Pancreas (tissue), 10 donors: ENCODE data around the gene CDYL2. TPM values are rescaled to one million over a fixed set of nuclear protein-coding genes. Genes with fewer than 3 reads are reported as not detected.

ENCODE experiments used
- ATAC-seq, 4 donors: fragments of 200-7000 bp; cut with Tn5 transposase; one replicate each; pipeline versions ENCODE4 v1.8.0 to v1.9.1; 2020; ENCODE audit warnings: mild to moderate bottlenecking in 4 of 4, moderate library complexity in 4 of 4
- DNase-seq, 6 donors: peaks; one replicate each; pipeline ENCODE4 v3.0.0-alpha.2; 2020
- FAIRE-seq: peaks from 2 replicates; lab custom pipeline; 2012; peaks lifted over from hg19 to GRCh38; lab: Jason Lieb, UNC
- H3K27ac ChIP-seq, 4 donors: fragments of 200-600 bp; sonication (generic); 1 replicate in 3 of 4; 2 replicates in 1 of 4; pipeline versions ENCODE4 v1.5.0 to v1.8.0; 2020
- H3K27me3 ChIP-seq, 4 donors: fragments of 200-600 bp; one replicate each; pipeline ENCODE4 v1.8.0; 2021
- H3K36me3 ChIP-seq, 3 donors: fragments of 200-600 bp; sonication (generic) in 1 of 3; one replicate each; pipeline versions ENCODE4 v1.5.0 to v1.8.0; 2020 to 2021
- H3K4me1 ChIP-seq, 3 donors: fragments of 200-600 bp; one replicate each; pipeline ENCODE4 v1.8.0; 2021
- H3K4me3 ChIP-seq, 4 donors: fragments of 200-600 bp; sonication (generic) in 2 of 4; one replicate each; pipeline versions ENCODE4 v1.5.0 to v1.8.0; 2020 to 2021
- H3K9me3 ChIP-seq, 4 donors: fragments of 200-600 bp; one replicate each; pipeline ENCODE4 v1.8.0; 2021
- WGBS, 2 donors: extraction: QIAGEN DNeasy Blood & Tissue Kit; methylation state at CpG; one replicate each; pipeline ENCODE4 v1.1.7; 2013; 5-methylcytosine and 5-hydroxymethylcytosine counted together
- intact Hi-C, 3 donors: fragments of 100-400 bp; cut with DNase I; formaldehyde crosslinking; loops; one replicate each; pipeline versions ENCODE4 v1.11.1 to v1.14.2; 2022
- polyA plus RNA-seq, 2 donors: library from polyadenylated mRNA; stranded (reverse); fragments of 200-250 nt; gene quantifications; one replicate each; pipeline ENCODE4 v1.2.3, GENCODE V29; 2013
- total RNA-seq, 6 donors: library from RNA; stranded (reverse); fragmentation: NEBNext Ultra II Directional in 4 of 6; extraction: Animal tissue kit (Norgen Biotek cat#: 25700) in 4 of 6; gene quantifications; one replicate each; pipeline versions ENCODE4 v1.2.1 to v1.2.4, GENCODE V29; 2021 to 2023
- TF ChIP-seq, protein P1 (sequence below), 4 donors: fragments of 200-600 bp; sonication (generic) in 3 of 4; IDR thresholded peaks; one replicate each; pipeline versions ENCODE4 v1.5.0 to v1.8.0; 2021; ENCODE audit warnings: antibody characterized with exemption in 4 of 4
- donor health status: healthy with polysubstance abuse.
- donor health status: DM: no; HTN: no; CAD: no; lungs with moderate emphysema.
- donor health status: DM: no; HTN: no; CAD: no.
- donor health status: control.
- donor health status: control.
- donor health status: Bipolar disorder and iron deficiency.
- donor health status: DM: yes; HTN: yes; CAD: no.
- donor health status: DM: no; HTN: no; CAD: no.
- donor health status: DM: no; HTN: no; CAD: no.
- donor health status: DM: yes; HTN: yes; CAD: no.

CDYL2 gene
- total and polyA plus RNA-seq, 8 donors, result 0.61 to 7.1 (median 3.1) TPM

DNA sequence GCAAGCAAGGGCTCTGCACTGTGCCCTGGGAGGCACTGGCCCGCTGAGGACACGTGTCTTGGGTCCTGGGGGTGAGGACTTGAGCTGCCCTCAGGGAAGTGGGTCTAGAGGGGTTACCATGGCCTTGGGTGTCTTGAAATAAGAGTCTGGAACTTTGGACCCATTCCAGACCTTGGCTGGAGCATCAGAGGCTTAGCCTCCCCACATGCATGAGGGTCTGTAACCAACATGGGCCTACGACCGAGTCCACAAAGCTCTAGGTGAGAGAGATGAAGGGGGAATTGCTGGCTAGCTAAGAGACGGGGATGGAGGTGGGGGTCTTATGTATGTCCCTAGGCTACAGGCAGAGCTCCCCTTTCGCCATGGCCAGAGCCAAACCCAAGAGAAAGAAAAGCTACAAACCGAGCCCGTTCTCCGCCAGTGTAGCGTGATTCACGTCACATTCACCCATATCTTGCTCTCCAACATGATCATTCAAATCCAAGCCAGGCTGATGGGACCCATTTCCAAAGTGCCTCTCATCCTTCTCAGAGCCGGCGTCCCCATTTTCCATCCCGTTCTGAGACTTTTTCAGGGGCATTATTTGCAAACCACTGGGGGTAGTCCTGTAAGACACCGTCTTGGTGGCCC lies 120.1 kb downstream of the CDYL2 start:
- no peaks in the 10 kb centered on the region for H3K36me3 ChIP-seq
- H3K27me3 ChIP-seq, result no peaks in the 10 kb centered on the region

DNA sequence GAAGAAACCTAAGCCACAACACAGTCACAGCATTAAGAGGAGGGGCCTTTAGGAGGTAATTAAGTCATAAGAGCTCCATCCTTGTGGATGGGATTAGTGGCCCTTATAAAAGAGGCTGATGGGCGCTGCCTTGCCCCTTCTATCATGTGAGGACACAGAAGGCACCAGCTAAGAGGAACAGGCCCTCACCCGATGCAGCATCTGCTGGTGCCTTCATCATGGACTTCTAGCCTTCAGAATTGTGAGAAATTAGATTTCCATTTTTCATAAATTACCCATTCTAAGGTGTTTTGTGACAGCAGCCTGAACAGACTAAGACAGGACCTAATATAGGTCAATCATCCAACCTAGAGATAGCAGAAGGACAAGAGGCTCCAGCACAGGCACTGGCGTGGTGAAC lies 120.8 kb downstream of the CDYL2 start:
- intact Hi-C loops, result no loop called here
- TF ChIP-seq, protein P1, sequence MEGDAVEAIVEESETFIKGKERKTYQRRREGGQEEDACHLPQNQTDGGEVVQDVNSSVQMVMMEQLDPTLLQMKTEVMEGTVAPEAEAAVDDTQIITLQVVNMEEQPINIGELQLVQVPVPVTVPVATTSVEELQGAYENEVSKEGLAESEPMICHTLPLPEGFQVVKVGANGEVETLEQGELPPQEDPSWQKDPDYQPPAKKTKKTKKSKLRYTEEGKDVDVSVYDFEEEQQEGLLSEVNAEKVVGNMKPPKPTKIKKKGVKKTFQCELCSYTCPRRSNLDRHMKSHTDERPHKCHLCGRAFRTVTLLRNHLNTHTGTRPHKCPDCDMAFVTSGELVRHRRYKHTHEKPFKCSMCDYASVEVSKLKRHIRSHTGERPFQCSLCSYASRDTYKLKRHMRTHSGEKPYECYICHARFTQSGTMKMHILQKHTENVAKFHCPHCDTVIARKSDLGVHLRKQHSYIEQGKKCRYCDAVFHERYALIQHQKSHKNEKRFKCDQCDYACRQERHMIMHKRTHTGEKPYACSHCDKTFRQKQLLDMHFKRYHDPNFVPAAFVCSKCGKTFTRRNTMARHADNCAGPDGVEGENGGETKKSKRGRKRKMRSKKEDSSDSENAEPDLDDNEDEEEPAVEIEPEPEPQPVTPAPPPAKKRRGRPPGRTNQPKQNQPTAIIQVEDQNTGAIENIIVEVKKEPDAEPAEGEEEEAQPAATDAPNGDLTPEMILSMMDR (IDR thresholded peaks at IDR 0.05), result no peak
- H3K36me3 ChIP-seq, result no peaks in the 10 kb centered on the region
- WGBS, 2 donors, result 92 to 94% methylated on average over 3 of the region's 3 CpGs
- DNase-seq, result no peak
- H3K4me1 ChIP-seq, result no peaks in the 10 kb centered on the region
- no peak for ATAC-seq
- H3K9me3 ChIP-seq, result no peaks in the 10 kb centered on the region
- H3K27ac ChIP-seq, result no peak overlapping the region
- no peak for FAIRE-seq
- H3K27me3 ChIP-seq, result no peaks in the 10 kb centered on the region
- H3K4me3 ChIP-seq, result no peak overlapping the region

More for the DNA sequence above, 120.1 kb downstream of the CDYL2 start:
- Histone ChIP-seq H3K4me3 (no peak overlapping the region), H3K4me1 (no peaks in the 10 kb centered on the region), H3K27ac (no peak overlapping the region), H3K9me3 (no peaks in the 10 kb centered on the region)
- TF ChIP-seq, protein P1 (IDR thresholded peaks at IDR 0.05), result no peak
- WGBS, 2 donors, result 95 to 98% methylated on average over 15 of the region's 15 CpGs
- ATAC-seq (no peak), DNase-seq (no peak), FAIRE-seq (no peak)
- intact Hi-C loops, result no loop called here

GRCh38 chr16:80682421-80683070 lies 121.9 kb downstream of the CDYL2 start:
- 85 to 90% methylated on average over 18 of the region's 18 CpGs for WGBS, 2 donors
- intact Hi-C loops, result no loop called here
- Histone ChIP-seq H3K4me3 (no peak overlapping the region), H3K4me1 (no peaks in the 10 kb centered on the region), H3K36me3 (no peaks in the 10 kb centered on the region), H3K27ac (no peak overlapping the region), H3K9me3 (no peaks in the 10 kb centered on the region), H3K27me3 (no peaks in the 10 kb centered on the region)
- TF ChIP-seq, protein P1 (IDR thresholded peaks at IDR 0.05), result no peak
- no peak for ATAC-seq
- no peak for FAIRE-seq
- DNase-seq, result no peak

DNA sequence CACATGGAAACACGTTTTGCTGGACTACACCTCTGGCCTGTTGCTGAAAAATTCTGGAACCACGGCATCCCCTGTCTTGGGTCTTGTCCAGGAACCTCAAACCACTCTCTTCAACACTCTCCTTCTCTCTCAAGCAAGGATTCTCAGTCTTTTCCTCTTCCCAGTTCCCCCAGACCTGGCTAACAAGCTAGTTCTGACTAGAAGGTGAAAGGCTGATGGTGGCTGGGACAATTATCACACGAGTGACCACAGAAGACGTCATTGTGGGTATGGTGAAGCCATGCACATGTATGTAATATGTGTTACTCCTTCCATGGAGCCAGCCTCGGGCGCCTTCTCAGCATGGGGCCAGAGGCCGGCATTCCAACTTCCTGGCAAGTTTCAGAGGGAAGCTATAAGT lies 123.0 kb downstream of the CDYL2 start:
- Histone ChIP-seq H3K27me3 (no peaks in the 10 kb centered on the region), H3K9me3 (no peaks in the 10 kb centered on the region), H3K27ac (no peak overlapping the region), H3K36me3 (no peaks in the 10 kb centered on the region), H3K4me3 (no peak overlapping the region), H3K4me1 (no peaks in the 10 kb centered on the region)
- DNase-seq (no peak), ATAC-seq (no peak), FAIRE-seq (no peak)
- intact Hi-C loops, result no loop called here
- 83 to 90% methylated on average over 7 of the region's 7 CpGs for WGBS, 2 donors
- TF ChIP-seq, protein P1 (IDR thresholded peaks at IDR 0.05), result no peak

DNA sequence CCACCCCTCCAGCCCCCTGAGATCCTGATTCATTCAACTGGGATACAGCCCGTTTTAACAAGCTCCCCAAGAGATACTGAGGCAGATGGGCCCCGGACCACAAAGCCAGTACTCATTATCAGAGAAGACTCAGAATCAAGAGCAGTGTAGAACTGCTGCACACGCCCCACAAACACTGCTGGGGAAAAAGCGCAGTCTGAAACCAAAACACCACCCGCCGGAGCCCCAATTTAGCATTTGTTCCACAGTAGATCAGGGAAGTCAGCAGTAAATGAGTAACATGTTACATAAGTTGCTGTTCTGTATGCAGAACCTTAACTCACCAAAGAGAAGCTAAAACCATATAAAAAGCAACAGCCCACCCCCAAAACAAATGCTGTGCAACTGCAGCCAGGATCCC lies 123.6 kb downstream of the CDYL2 start:
- no peak for ATAC-seq
- TF ChIP-seq, protein P1 (IDR thresholded peaks at IDR 0.05), result no peak
- WGBS, 2 donors, result 89 to 91% methylated on average over 6 of the region's 6 CpGs
- H3K36me3 ChIP-seq, result no peaks in the 10 kb centered on the region
- no peak for FAIRE-seq
- H3K4me1 ChIP-seq, result no peaks in the 10 kb centered on the region
- no peak overlapping the region for H3K4me3 ChIP-seq
- no peaks in the 10 kb centered on the region for H3K9me3 ChIP-seq
- H3K27ac ChIP-seq, result no peak overlapping the region
- no peaks in the 10 kb centered on the region for H3K27me3 ChIP-seq
- no peak for DNase-seq
- intact Hi-C loops, result no loop called here
